PC-3 (cell line): ENCODE data around the gene FOXN3.

Experiments
- EZH2 ChIP-seq: fragments of 300-600 bp; sonication (generic); IDR thresholded peaks from one replicate; pipeline ENCODE4 v1.6.1; 2017; ENCODE audit warnings: antibody characterized with exemption, mild to moderate bottlenecking, low read length; ENCODE audit not compliant: unreplicated experiment
- TF ChIP-seq, protein P1 (sequence below): fragments of 300-600 bp; sonication (generic); conservative IDR thresholded peaks from 2 replicates; pipeline ENCODE4 v1.5.1; 2017; ENCODE audit warnings: antibody characterized with exemption, low read depth, mild to moderate bottlenecking, low read length

GRCh38 chr14:89110110-89110509, 306.9 kb downstream of the FOXN3 start:
- TF ChIP-seq, protein P1, sequence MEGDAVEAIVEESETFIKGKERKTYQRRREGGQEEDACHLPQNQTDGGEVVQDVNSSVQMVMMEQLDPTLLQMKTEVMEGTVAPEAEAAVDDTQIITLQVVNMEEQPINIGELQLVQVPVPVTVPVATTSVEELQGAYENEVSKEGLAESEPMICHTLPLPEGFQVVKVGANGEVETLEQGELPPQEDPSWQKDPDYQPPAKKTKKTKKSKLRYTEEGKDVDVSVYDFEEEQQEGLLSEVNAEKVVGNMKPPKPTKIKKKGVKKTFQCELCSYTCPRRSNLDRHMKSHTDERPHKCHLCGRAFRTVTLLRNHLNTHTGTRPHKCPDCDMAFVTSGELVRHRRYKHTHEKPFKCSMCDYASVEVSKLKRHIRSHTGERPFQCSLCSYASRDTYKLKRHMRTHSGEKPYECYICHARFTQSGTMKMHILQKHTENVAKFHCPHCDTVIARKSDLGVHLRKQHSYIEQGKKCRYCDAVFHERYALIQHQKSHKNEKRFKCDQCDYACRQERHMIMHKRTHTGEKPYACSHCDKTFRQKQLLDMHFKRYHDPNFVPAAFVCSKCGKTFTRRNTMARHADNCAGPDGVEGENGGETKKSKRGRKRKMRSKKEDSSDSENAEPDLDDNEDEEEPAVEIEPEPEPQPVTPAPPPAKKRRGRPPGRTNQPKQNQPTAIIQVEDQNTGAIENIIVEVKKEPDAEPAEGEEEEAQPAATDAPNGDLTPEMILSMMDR = no peak
- no peak for TF ChIP-seq EZH2
